Measurements from ENCODE around the gene PRKAG2. TPM values are rescaled to one million over a fixed set of nuclear protein-coding genes. Genes with fewer than 3 reads are reported as not detected.
"Not testable (repeated sequence)": the region's sequence is repeated elsewhere in the genome, so short reads cannot be mapped to it uniquely, and the experiment has no call there.

The PRKAG2 gene
- total and polyA plus RNA-seq, 2 donors, result 37.9 to 71.6 TPM

DNA sequence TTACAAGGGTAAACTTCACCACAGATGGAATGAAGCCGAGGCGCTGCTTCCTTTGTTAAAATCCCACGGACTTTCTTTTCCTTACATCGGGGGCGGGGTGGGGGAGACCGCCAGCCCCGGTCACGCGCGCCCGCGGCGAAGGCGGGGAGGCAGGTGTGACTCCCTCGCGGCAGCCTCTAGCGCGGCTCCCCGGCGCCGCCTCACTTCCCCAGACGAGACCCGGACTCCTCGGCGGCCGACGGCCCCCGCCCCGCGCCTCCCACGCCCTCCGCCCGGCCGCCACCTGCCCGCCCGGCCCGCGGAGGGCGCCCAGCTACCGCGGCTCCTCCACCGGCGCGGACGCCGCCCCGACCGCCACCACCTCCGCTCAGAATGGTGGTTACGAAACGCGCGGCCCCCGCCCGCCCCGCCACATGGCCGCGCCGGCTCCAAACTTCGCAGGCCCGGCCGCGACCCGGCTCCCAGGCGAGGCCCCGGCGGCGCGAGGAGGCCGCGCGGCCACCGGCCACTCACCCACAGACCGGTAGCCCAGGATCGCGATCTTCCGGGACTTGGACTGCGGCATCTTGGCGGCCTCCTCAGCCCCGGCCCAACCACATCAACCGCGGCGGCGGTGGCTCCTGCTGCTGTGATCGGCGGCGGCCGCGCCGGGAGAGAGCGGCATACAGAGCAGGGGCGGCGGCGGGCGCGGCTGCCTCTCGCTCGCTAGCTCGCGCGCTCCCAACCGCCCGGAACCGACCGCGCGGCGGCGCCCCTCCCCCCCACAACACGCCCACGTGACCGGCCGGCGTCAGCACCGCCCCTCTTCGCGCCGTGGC is 357.8 kb downstream of the PRKAG2 start:
- peak overlapping the region; percentile 99 for H3K27ac ChIP-seq (ENCODE audit: low read depth)
- H3K4me1 ChIP-seq (ENCODE audit: insufficient read depth); DNase-seq (ENCODE audit: extremely low spot score); H3K36me3 ChIP-seq (ENCODE audit: insufficient read depth): not testable (repeated sequence)
- under 1% methylated on average over 104 of the region's 118 CpGs for WGBS
- H3K4me3 ChIP-seq (ENCODE audit: low read depth, low read length), result peak overlapping the region; percentile 92

DNA sequence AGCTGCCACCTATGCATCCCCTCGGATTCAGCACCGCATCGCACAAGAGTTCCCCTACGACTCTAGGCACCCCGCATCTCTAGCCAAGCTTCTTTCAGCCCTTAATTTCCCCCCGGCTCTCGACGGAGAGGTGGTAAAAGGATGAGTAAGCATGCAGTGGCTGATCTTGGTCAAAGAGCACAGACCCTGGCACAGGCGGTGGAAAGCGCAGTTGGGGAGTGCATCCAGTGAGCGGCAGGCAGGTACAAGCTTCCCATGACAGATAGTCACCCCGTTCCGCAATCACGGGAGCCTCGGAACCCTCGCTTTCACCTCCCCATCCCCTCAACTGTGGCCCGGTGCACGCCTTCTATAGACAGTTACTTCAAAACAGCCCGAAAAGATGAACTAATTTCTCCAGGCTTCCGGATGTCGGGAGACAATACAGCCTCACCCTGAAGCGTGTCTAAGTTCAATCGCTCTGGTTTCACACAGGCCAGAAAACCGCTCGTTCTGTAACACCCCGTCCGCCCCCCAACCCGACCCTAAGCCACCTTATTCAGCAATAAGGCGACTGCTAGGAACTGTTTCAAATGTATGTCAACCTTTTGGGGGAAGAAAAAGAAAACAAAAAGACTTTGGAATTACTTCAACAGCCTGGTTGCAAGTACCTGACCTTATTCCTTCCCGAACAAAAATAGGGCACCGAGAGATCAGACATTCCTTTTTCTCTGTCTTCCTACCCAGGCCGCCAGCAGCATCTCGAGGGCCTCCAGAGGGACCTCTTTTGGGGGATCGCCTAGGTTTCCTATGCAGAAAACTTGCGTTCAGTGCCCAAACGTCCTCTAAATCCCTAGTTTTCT is 358.6 kb downstream of the PRKAG2 start:
- Histone ChIP-seq H3K4me1 (ENCODE audit: insufficient read depth) (no peaks in the 10 kb centered on the region), H3K27ac (ENCODE audit: low read depth) (peak overlapping the region; percentile 99), H3K4me3 (ENCODE audit: low read depth, low read length) (peak overlapping the region; percentile 92), H3K36me3 (ENCODE audit: insufficient read depth) (peaks cover 2% of the 10 kb centered on the region)
- 2% methylated on average over 36 of the region's 36 CpGs for WGBS
- DNase-seq (ENCODE audit: extremely low spot score), result no peak

DNA sequence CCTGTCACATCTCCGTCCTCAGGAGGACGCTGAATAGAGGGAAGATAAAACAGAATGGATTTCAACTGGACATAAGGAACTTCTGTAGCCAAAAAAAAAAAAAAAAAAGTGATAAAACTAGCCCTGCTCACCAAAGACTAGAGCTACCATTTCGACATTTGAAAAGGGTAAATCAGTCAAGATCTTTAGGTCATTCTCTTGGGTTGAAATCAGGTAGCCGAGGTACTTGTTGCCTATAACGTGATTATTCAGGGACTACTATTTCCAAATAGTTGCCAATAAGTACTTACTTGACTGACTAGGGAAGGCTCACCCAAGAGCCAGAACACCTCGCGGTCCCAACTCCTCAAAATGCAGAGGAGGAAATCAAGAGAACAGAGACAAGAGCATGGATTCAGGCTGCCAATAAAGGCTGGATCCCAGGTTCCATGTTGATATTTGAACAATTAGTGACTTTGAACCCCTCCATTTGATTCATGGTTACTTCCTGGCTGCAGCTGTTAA is 359.3 kb downstream of the PRKAG2 start:
- DNase-seq (ENCODE audit: extremely low spot score), result no peak
- no peak overlapping the region for H3K27ac ChIP-seq (ENCODE audit: low read depth)
- peak overlapping the region; percentile 92 for H3K4me3 ChIP-seq (ENCODE audit: low read depth, low read length)
- no peaks in the 10 kb centered on the region for H3K4me1 ChIP-seq (ENCODE audit: insufficient read depth)
- WGBS, result 61% methylated on average over 7 of the region's 7 CpGs
- peaks cover 2% of the 10 kb centered on the region for H3K36me3 ChIP-seq (ENCODE audit: insufficient read depth)

DNA sequence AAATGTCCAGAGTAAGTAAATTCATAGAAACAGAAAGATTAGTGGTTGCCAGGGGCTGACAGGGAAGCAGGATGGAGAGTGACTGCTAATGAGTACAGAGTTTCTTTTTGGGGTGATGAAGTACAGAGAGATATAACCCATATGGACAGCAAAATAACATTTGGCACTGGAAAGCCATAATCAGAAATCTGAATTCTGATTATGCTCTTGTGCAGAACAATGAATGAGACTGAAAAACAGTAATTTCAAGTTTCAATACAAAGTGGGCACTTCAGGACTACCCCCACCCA is 361.7 kb downstream of the PRKAG2 start:
- DNase-seq (ENCODE audit: extremely low spot score), result no peak
- H3K4me1 ChIP-seq (ENCODE audit: insufficient read depth), result no peaks in the 10 kb centered on the region
- peaks cover 2% of the 10 kb centered on the region for H3K36me3 ChIP-seq (ENCODE audit: insufficient read depth)
- H3K27ac ChIP-seq (ENCODE audit: low read depth), result no peak overlapping the region
- H3K4me3 ChIP-seq (ENCODE audit: low read depth, low read length), result no peak overlapping the region

DNA sequence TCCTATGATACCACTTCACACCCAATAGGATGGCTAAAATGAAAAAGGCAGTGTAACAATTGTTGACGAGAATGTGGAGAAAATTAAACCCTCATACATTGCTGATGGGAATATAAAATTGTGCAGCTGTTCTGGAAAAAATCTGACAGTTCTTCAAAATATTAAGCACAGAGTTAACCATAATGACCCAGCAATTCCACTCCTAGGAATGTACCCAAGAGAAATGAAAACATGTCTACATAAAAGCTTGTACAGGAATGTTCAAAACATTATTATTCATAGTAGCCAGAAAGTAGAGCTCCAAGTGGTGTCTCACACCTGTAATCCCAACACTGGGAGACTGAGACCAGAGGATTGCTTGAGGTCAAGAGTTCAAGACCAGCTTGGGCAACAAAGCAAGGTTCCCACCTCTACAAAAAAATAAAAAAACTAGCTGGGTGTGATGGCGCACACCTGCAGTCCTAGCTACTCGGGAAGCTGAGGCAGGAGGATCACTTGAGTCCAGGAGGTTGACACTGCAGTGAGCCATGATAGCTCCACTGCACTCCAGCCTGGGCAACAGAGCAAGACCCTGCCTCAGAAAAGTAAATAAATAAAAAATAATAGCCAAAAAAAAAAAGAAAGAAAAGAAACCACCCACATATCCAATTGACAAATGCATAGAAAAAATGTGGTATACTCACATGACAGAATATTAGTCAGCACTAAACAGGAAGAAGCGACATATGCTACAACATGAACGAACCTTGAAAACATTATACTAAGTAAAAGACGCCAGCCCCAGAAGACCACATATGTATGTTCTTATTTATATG is 362.2 kb downstream of the PRKAG2 start:
- Histone ChIP-seq H3K4me3 (ENCODE audit: low read depth, low read length) (no peak overlapping the region), H3K4me1 (ENCODE audit: insufficient read depth) (no peaks in the 10 kb centered on the region), H3K36me3 (ENCODE audit: insufficient read depth) (peaks cover 2% of the 10 kb centered on the region), H3K27ac (ENCODE audit: low read depth) (no peak overlapping the region)
- 81% methylated on average over 6 of the region's 6 CpGs for WGBS
- no peak for DNase-seq (ENCODE audit: extremely low spot score)

DNA sequence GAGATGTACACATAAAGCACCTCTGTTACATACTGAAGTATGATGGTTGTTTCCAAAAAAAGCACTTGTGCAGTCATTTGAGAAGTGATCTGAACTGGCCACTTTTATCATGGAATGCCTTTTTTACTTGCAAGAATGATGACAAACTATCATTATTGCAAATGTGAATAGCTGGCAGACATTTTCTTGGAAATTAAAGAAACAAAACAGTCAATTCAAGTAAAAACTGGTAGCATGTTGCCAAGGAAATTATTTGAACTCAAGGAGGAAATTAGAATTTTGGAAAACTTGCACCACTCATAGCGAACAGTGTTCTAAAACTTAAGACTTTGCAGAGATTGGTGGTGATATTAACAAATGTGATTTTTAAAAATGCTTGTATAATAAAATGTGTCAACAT is 363.8 kb downstream of the PRKAG2 start:
- Histone ChIP-seq H3K36me3 (ENCODE audit: insufficient read depth) (peaks cover 2% of the 10 kb centered on the region), H3K4me3 (ENCODE audit: low read depth, low read length) (no peak overlapping the region), H3K27ac (ENCODE audit: low read depth) (no peak overlapping the region), H3K4me1 (ENCODE audit: insufficient read depth) (no peaks in the 10 kb centered on the region)
- DNase-seq (ENCODE audit: extremely low spot score), result no peak
- 97% methylated on average over 1 of the region's 1 CpG for WGBS

DNA sequence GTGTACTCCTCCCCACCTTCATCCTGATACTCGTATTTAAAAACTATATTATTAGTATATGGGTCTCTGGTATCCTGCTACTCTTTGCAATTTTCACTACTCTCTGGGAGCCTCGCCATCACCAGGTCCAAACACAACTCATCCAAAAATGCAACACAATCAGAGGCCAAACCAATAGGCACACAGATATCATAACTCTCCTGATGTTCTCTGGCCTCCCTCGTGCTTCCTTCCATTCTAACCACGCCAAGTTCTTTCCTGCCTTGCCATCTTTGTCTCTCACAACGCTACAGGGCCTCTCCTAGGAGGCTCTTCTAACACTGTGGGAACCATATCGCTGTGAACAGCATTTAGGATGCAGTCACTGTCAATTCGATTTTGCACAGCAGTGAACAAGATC is 364.6 kb downstream of the PRKAG2 start:
- no peak for DNase-seq (ENCODE audit: extremely low spot score)
- Histone ChIP-seq H3K4me3 (ENCODE audit: low read depth, low read length) (no peak overlapping the region), H3K27ac (ENCODE audit: low read depth) (no peak overlapping the region), H3K36me3 (ENCODE audit: insufficient read depth) (peaks cover 2% of the 10 kb centered on the region), H3K4me1 (ENCODE audit: insufficient read depth) (no peaks in the 10 kb centered on the region)
- WGBS, result 65% methylated on average over 7 of the region's 7 CpGs

DNA sequence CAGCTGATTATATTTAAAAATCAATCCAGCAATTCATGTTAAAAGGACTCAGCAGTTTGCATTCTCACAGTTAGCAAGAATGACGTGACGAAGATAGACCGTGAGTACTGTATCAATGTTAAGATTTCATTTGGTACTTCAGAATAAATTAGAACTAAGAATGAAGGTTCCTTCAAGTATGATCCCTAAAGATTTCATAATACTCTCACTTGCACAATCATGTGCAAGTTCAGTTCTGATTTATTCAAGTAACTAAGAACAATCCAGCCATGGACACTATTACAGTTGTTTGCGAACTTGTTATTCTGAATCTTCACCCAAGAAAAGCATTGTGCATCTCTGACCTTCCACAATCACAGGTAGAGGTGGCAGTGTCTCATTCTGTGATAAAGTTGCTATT is 365.0 kb downstream of the PRKAG2 start:
- Histone ChIP-seq H3K4me1 (ENCODE audit: insufficient read depth) (no peaks in the 10 kb centered on the region), H3K27ac (ENCODE audit: low read depth) (no peak overlapping the region), H3K36me3 (ENCODE audit: insufficient read depth) (peaks cover 2% of the 10 kb centered on the region), H3K4me3 (ENCODE audit: low read depth, low read length) (no peak overlapping the region)
- DNase-seq (ENCODE audit: extremely low spot score), result no peak
- 84% methylated on average over 4 of the region's 4 CpGs for WGBS

DNA sequence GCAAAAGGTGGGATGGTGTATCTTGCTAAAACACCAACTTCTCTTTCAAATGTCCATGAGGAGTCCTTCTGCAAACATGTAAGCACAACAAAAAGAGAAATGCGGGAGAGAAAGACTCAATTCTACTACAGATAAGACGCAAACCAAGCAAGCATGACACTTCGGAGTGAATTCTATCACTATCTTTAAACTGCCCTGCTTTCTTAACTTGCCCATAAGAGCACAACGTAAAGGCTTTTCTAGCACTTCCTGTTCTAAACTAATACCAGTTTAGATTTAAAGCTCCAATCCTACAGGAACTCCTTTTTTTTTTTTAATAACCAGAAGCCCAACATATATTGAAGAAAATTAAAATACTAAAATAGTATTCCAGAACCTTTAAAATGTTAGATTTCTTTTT is 365.6 kb downstream of the PRKAG2 start:
- Histone ChIP-seq H3K4me3 (ENCODE audit: low read depth, low read length) (no peak overlapping the region), H3K27ac (ENCODE audit: low read depth) (no peak overlapping the region), H3K36me3 (ENCODE audit: insufficient read depth) (peaks cover 2% of the 10 kb centered on the region), H3K4me1 (ENCODE audit: insufficient read depth) (no peaks in the 10 kb centered on the region)
- DNase-seq (ENCODE audit: extremely low spot score), result no peak
- 80% methylated on average over 4 of the region's 4 CpGs for WGBS

DNA sequence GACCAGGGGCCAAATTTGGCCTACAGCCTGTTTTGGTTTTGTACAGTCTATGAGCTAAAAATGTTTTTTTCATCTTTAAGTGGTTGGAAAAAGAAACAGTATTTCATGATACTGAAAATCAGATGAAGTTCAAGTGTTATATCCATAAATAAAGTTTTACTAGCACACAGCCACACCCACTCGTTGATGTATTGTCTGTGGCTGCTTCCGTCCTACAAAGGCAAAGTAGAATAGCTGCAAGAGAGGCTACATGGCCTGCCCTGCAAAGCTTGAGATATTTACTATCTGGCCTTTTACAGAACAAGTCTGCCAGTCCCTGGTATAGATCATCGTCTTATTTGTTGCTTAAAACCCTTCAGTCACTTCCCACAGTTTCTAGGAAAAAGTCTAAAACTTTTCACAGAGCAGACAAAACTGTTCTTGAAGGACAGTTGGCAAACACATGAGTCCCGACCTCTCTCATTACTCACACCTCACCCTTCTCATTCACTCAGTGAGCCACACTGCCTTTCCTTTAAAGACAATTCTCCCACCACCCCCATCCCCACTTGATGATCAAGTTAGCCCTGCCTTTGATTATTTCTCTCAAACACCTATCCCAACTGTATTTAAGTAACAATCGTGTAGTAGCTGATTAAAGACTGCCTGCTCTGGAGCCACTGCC is 367.1 kb downstream of the PRKAG2 start:
- no peak for DNase-seq (ENCODE audit: extremely low spot score)
- WGBS, result 61% methylated on average over 5 of the region's 5 CpGs
- Histone ChIP-seq H3K4me1 (ENCODE audit: insufficient read depth) (no peaks in the 10 kb centered on the region), H3K4me3 (ENCODE audit: low read depth, low read length) (no peak overlapping the region), H3K36me3 (ENCODE audit: insufficient read depth) (no peaks in the 10 kb centered on the region), H3K27ac (ENCODE audit: low read depth) (no peak overlapping the region)

DNA sequence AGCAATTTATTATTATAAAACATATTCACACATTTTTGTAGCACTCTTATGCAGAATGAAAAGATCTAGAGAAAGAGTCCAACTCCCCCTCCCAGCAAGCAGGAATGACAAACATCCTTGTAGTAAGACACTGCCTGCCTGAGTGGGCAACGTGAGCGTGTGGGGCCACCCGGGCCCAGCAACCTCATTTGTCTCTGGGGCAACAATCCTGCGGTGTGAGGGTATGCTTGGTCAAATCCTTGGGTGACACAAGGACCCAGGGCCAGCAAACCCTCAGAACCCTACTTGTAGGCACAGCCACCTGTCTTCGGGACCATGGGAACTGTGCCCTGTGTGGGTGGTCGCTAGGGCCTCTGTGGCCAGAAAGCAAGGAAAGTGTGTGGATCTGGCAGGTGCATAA is 367.9 kb downstream of the PRKAG2 start:
- Histone ChIP-seq H3K27ac (ENCODE audit: low read depth) (no peak overlapping the region), H3K4me1 (ENCODE audit: insufficient read depth) (no peaks in the 10 kb centered on the region), H3K36me3 (ENCODE audit: insufficient read depth) (no peaks in the 10 kb centered on the region), H3K4me3 (ENCODE audit: low read depth, low read length) (no peak overlapping the region)
- no peak for DNase-seq (ENCODE audit: extremely low spot score)
- WGBS, result 78% methylated on average over 6 of the region's 6 CpGs

DNA sequence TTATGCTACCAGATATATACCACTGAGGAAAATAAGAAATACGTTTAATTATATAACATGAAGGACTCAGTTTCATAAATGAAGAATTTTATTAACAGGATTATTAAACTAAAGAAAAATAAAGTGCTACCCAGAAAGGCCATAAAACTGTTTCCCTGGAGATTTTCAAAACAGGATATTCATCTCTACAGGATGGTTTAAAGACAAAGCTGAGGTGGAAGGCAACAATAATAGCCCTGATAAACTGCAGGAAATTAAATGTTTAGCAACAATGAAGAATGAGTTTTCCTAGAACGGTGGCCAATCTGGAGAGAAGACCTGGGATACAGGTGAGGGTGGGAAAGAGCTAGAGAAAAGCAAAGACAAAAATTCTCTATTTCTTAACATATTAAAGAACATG is 369.1 kb downstream of the PRKAG2 start:
- Histone ChIP-seq H3K36me3 (ENCODE audit: insufficient read depth) (no peaks in the 10 kb centered on the region), H3K4me1 (ENCODE audit: insufficient read depth) (no peaks in the 10 kb centered on the region), H3K27ac (ENCODE audit: low read depth) (no peak overlapping the region), H3K4me3 (ENCODE audit: low read depth, low read length) (no peak overlapping the region)
- WGBS, result 65% methylated on average over 2 of the region's 2 CpGs
- DNase-seq (ENCODE audit: extremely low spot score), result no peak

DNA sequence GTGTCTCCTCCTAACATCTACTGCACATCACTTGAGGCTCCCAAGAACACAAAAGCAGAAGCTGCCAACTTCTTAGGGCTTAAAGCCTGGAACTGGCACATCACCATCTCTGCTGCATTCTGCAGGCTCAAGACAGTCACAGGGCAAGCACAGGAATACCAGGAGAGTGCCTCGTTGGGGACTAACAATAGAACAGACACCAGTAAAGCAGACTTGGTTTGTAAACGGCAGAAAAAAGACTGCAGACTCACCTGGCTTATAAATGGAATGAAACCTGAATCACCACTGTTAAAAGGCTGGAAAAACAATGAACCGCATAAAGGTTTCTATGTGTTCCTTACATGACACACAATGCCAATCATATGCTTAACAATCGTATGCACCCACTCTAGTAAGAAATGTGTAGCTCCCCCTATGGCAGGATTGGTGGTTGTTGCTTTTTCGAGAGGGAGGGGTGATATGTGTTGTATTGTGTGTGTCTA is 370.0 kb downstream of the PRKAG2 start:
- Histone ChIP-seq H3K36me3 (ENCODE audit: insufficient read depth) (no peaks in the 10 kb centered on the region), H3K27ac (ENCODE audit: low read depth) (no peak overlapping the region)
- 55% methylated on average over 5 of the region's 5 CpGs for WGBS

More for the DNA sequence above, 370.0 kb downstream of the PRKAG2 start:
- H3K4me1 ChIP-seq (ENCODE audit: insufficient read depth), result no peaks in the 10 kb centered on the region
- H3K4me3 ChIP-seq (ENCODE audit: low read depth, low read length), result no peak overlapping the region
- DNase-seq (ENCODE audit: extremely low spot score), result no peak
